Body of pancreas (tissue), 4 donors: ENCODE measurements around the gene GRB10. TPM values are rescaled to one million over a fixed set of nuclear protein-coding genes. Genes with fewer than 3 reads are reported as not detected.

Experiments
- ATAC-seq: fragments of 150-250 bp; one replicate; pipeline ENCODE4 v1.9.1; 2016
- DNase-seq, 4 donors: peaks; one replicate each; pipeline ENCODE4 v3.0.0-alpha.2; 2019
- H3K27ac ChIP-seq, 4 donors: fragments of 200-600 bp; sonication (generic); 1 replicate in 3 of 4; 2 replicates in 1 of 4; pipeline versions ENCODE4 v1.5.1 to v1.6.1; 2016 to 2019; ENCODE audit warnings: mild to moderate bottlenecking in 1 of 4, mixed read lengths in 1 of 4, moderate library complexity in 1 of 4
- H3K27me3 ChIP-seq, 2 donors: fragments of 200-600 bp; sonication (generic); one replicate each; pipeline ENCODE4 v1.6.0; 2016; ENCODE audit warnings: mild to moderate bottlenecking in 1 of 2
- H3K36me3 ChIP-seq, 2 donors: fragments of 200-600 bp; sonication (generic); replicated peaks in 1 of 2; 2 replicates each; pipeline ENCODE4 v1.5.1; 2016; ENCODE audit warnings: low read depth in 2 of 2; ENCODE audit not compliant: insufficient read depth in 1 of 2
- H3K4me1 ChIP-seq: fragments of 200-600 bp; sonication (generic); one replicate; pipeline ENCODE4 v1.6.0; 2016
- H3K4me3 ChIP-seq, 2 donors: fragments of 200-600 bp; sonication (generic); 1 replicate in 1 of 2; 2 replicates in 1 of 2; pipeline ENCODE4 v1.5.1; 2016 to 2019
- H3K9me3 ChIP-seq, 3 donors: fragments of 200-600 bp; sonication (generic); 1 replicate in 2 of 3; 2 replicates in 1 of 3; pipeline ENCODE4 v1.5.1; 2016
- POLR2A ChIP-seq, 3 donors: fragments of 450-650 bp; IDR thresholded peaks; one replicate each; pipeline ENCODE4 v1.6.1; 2016; ENCODE audit warnings: antibody characterized with exemption in 3 of 3, mild to moderate bottlenecking in 2 of 3
- WGBS, 2 donors: methylation state at CpG; one replicate each; pipeline ENCODE4 v1.1.5; 2017; 5-methylcytosine and 5-hydroxymethylcytosine counted together
- intact Hi-C: fragments of 100-400 bp; cut with DNase I; formaldehyde crosslinking; loops from one replicate; pipeline ENCODE4 v1.15.1; 2023
- total RNA-seq, 2 donors: library from RNA; depleted of rRNA; stranded (reverse); fragments of >200 nt; gene quantifications; one replicate each; pipeline ENCODE4 v1.1.0, GENCODE V29; 2016
- TF ChIP-seq, protein P1 (sequence below), 7 experiments: fragments of 450-650 bp in 4 of 7; fragments of 200-600 bp in 3 of 7; sonication (generic) in 3 of 7; IDR thresholded peaks; one replicate each; pipeline ENCODE4 v1.5.1; 2016 to 2019; ENCODE audit warnings: antibody characterized with exemption in 7 of 7

Gene GRB10
- total RNA-seq, 2 donors from 2014 or later = 130 to 229 TPM

DNA sequence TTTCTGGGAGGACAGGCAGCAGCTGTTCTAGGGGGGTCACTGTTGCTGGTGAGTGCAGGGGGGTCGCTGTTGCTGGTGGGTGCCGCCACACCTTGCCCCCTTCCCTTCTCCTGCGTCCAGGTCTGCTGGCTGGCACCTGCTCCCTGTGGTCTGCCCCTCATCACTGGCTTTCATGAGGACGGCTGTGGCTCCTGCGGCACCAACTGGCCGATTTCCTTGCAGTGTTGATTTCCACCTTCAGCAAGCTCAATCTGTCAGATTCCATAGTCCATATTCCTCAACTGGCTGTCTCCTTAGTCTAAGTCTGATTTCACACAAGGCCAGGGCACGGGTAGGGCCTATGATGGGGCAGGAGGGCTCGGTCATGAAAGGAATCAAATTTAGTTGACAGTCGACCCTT lies 23.4 kb upstream of the GRB10 start:
- Histone ChIP-seq H3K27ac (no peak overlapping the region), H3K4me3 (no peak overlapping the region), H3K9me3 (no peaks in the 10 kb centered on the region), H3K4me1 (peaks cover 14% of the 10 kb centered on the region), H3K36me3 (no peaks in the 10 kb centered on the region), H3K27me3 (no peaks in the 10 kb centered on the region)
- 69 to 81% methylated on average over 9 of the region's 9 CpGs for WGBS, 2 donors
- DNase-seq = no peak
- no peak for TF ChIP-seq POLR2A (IDR thresholded peaks at IDR 0.05)
- TF ChIP-seq, protein P1, sequence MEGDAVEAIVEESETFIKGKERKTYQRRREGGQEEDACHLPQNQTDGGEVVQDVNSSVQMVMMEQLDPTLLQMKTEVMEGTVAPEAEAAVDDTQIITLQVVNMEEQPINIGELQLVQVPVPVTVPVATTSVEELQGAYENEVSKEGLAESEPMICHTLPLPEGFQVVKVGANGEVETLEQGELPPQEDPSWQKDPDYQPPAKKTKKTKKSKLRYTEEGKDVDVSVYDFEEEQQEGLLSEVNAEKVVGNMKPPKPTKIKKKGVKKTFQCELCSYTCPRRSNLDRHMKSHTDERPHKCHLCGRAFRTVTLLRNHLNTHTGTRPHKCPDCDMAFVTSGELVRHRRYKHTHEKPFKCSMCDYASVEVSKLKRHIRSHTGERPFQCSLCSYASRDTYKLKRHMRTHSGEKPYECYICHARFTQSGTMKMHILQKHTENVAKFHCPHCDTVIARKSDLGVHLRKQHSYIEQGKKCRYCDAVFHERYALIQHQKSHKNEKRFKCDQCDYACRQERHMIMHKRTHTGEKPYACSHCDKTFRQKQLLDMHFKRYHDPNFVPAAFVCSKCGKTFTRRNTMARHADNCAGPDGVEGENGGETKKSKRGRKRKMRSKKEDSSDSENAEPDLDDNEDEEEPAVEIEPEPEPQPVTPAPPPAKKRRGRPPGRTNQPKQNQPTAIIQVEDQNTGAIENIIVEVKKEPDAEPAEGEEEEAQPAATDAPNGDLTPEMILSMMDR (IDR thresholded peaks at IDR 0.05) = no peak
- intact Hi-C loops = no loop called here
- no peak for ATAC-seq

DNA sequence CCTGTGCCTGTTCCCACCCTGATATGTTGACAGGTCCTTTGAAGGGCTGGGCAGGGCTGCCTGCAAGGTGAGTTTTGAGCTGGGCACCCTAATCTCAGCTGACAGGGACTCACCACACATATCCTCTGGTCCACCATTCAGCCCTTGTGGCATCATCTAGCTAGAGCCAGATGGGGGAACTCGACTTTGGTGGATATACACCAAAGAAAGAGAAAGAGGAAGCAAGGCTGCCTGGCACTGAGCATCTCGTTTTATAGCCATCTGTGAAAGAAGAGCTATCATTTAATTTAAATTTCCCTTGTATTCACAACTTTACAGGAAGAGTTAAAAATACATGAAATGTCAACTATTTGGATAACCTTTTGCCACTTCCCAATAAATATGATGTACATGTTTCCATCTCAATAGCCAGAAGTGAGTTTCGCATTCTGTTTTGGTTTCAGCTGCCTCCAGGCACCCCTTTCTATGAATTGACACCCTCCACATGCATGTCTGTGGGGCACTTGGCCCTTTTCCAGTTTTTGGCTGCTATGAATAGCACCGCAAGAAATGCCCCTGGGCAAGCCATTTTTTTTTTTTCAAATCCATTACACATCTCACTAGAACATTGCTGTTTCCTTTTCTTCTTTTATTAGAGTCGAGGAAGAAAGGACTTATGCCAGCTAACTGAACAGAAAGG lies 22.9 kb upstream of the GRB10 start:
- Histone ChIP-seq H3K9me3 (no peaks in the 10 kb centered on the region), H3K36me3 (no peaks in the 10 kb centered on the region), H3K27ac (no peak overlapping the region), H3K4me1 (peaks cover 8% of the 10 kb centered on the region), H3K4me3 (no peak overlapping the region), H3K27me3 (no peaks in the 10 kb centered on the region)
- intact Hi-C loops = no loop called here
- no peak for DNase-seq
- TF ChIP-seq POLR2A (IDR thresholded peaks at IDR 0.05) = no peak
- TF ChIP-seq, protein P1 (IDR thresholded peaks at IDR 0.05) = no peak
- no peak for ATAC-seq
- 64 to 69% methylated on average over 5 of the region's 5 CpGs for WGBS, 2 donors

DNA sequence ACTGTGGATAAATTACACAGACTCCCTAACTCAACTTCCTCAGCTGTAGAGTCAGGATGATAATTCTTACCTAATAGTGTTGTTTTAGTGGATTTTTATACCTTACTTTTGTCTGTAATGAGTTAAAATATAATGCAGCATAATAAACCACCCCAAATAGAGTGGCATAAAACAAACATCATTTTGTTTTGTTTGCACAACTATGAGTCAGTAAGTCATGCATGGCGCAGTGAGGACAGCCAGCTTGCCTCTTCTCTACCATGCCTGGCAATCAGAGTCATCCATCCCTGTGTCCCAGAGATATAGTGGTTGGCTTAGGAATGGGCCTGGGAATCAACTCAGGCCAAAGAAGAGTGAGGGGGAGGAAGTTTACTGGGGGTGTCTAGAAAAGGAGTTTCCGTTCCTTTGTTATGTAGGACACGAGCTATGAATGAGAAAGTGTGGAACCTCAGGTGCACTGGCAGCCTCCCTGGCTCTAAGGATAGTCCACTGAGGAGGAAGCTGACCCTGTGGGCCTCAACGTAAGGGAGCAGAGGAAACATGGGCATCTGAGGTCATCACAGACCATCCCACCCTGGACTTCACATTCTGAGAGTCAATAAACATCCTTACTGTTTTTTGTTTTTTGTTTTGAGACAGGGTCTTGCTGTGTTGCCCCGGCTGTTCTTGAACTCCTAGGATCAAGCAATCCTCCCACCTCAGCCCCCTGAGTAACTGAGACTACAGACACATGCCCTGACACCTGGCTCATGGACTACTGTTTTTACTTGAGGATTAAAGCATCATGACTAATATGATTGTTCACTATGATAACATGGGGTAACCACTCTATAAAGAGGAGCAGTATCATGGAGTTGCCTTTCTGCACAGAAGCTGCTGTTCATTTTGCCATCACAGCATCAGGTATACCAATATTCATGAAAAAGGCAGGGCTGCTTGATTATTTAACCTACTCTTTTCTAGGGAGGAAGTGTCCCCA lies 21.0 kb upstream of the GRB10 start:
- no peaks in the 10 kb centered on the region for H3K9me3 ChIP-seq
- intact Hi-C loops = no loop called here
- H3K27me3 ChIP-seq = no peaks in the 10 kb centered on the region
- H3K27ac ChIP-seq = no peak overlapping the region
- peaks cover 5% of the 10 kb centered on the region for H3K4me1 ChIP-seq
- TF ChIP-seq, protein P1 (IDR thresholded peaks at IDR 0.05) = no peak
- TF ChIP-seq POLR2A (IDR thresholded peaks at IDR 0.05) = no peak
- no peak overlapping the region for H3K4me3 ChIP-seq
- 86 to 89% methylated on average over 5 of the region's 5 CpGs for WGBS, 2 donors
- H3K36me3 ChIP-seq = no peaks in the 10 kb centered on the region
- ATAC-seq = no peak
- no peak for DNase-seq

DNA sequence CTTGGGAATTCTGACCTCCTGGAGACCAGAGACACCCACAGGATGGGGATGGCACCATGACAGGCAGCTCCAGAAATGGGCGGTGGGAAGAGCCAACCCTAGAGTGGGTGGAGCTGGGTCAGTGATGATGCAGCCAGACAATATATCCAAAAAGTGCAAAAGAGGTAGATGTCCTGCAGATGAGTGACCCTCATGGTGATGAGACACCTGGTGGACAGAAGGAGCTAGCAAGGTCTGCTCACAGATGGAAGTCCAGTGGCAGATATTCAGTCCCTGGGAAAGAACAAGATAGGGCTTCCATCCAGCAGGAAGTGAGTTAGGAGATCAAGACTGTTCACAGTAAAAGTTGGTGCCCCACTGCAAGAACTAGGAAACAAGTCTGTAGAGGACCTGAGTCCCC lies 19.2 kb upstream of the GRB10 start:
- intact Hi-C loops = no loop called here
- 77 to 100% methylated on average over 1 of the region's 1 CpG for WGBS, 2 donors
- TF ChIP-seq POLR2A (IDR thresholded peaks at IDR 0.05) = no peak
- TF ChIP-seq, protein P1 (IDR thresholded peaks at IDR 0.05) = no peak
- DNase-seq = no peak
- H3K4me1 ChIP-seq = peaks cover 5% of the 10 kb centered on the region
- no peak for ATAC-seq
- no peaks in the 10 kb centered on the region for H3K9me3 ChIP-seq
- no peak overlapping the region for H3K4me3 ChIP-seq
- no peaks in the 10 kb centered on the region for H3K27me3 ChIP-seq
- no peak overlapping the region for H3K27ac ChIP-seq
- no peaks in the 10 kb centered on the region for H3K36me3 ChIP-seq
